Fibroblast of the conjunctiva (primary cell): ENCODE results near the gene ACYP2.
A peak's percentile ranks its signal among the peaks of the same experiment; 100 is the strongest.
"Not testable (repeated sequence)": the region's sequence is repeated elsewhere in the genome, so short reads cannot be mapped to it uniquely, and the experiment has no call there.

Experiments used
- DNase-seq: peaks from one replicate; pipeline ENCODE4 v3.0.0-alpha.2; 2010; ENCODE audit warnings: low read depth

Gene ACYP2

GRCh38 chr2:54115284-54116137 lies at the start of gene ACYP2:
Gene ACYP2 (plus strand): TSS chr2:54115615.
- peak; percentile 94 for DNase-seq

- no peak for DNase-seq
Measured at GRCh38 chr2:54065891-54066290, 49.5 kb upstream of the ACYP2 start.

- no peak for DNase-seq
Measured at GRCh38 chr2:54067851-54068375, 47.5 kb upstream of the ACYP2 start.

- not testable (repeated sequence) for DNase-seq
Measured at GRCh38 chr2:54072483-54072882, 42.9 kb upstream of the ACYP2 start.

GRCh38 chr2:54073796-54074195 lies 41.6 kb upstream of the ACYP2 start:
- no peak for DNase-seq

GRCh38 chr2:54074606-54075341 lies 40.6 kb upstream of the ACYP2 start:
- DNase-seq = no peak

GRCh38 chr2:54076586-54076985 lies 38.8 kb upstream of the ACYP2 start:
- DNase-seq = no peak

GRCh38 chr2:54077088-54077900 lies 38.1 kb upstream of the ACYP2 start:
- DNase-seq = no peak

- DNase-seq = no peak
Measured at GRCh38 chr2:54079331-54079730, 36.1 kb upstream of the ACYP2 start.

- DNase-seq = no peak
Measured at GRCh38 chr2:54081574-54081973, 33.8 kb upstream of the ACYP2 start.

GRCh38 chr2:54083021-54083420 lies 32.4 kb upstream of the ACYP2 start:
- DNase-seq = no peak

GRCh38 chr2:54083445-54083844 lies 32.0 kb upstream of the ACYP2 start:
- DNase-seq = no peak

GRCh38 chr2:54084600-54084999 lies 30.8 kb upstream of the ACYP2 start:
- DNase-seq = no peak

- no peak for DNase-seq
Measured at GRCh38 chr2:54085069-54085468, 30.3 kb upstream of the ACYP2 start.

GRCh38 chr2:54086157-54086556 lies 29.3 kb upstream of the ACYP2 start:
- no peak for DNase-seq

- no peak for DNase-seq
Measured at GRCh38 chr2:54088191-54088634, 27.2 kb upstream of the ACYP2 start.

- no peak for DNase-seq
Measured at GRCh38 chr2:54088719-54089118, 26.7 kb upstream of the ACYP2 start.

- DNase-seq = no peak
Measured at GRCh38 chr2:54090521-54091117, 24.8 kb upstream of the ACYP2 start.

GRCh38 chr2:54092940-54093339 lies 22.5 kb upstream of the ACYP2 start:
- no peak for DNase-seq

- not testable (repeated sequence) for DNase-seq
Measured at GRCh38 chr2:54095406-54095805, 20.0 kb upstream of the ACYP2 start.

- not testable (repeated sequence) for DNase-seq
Measured at GRCh38 chr2:54096141-54096540, 19.3 kb upstream of the ACYP2 start.

- no peak for DNase-seq
Measured at GRCh38 chr2:54097124-54097523, 18.3 kb upstream of the ACYP2 start.
